ENCODE data around the gene WWOX.

Gene WWOX

GRCh38 chr16:78102865-78103264, 3.4 kb downstream of the WWOX start:
- Histone ChIP-seq H3K4me1 (ENCODE audit: control insufficient read depth, insufficient read depth, low read length, poor library complexity, severe bottlenecking) (no peaks in the 10 kb centered on the region), H3K9me3 (ENCODE audit: control insufficient read depth, low read length) (no peaks in the 10 kb centered on the region), H3K27ac (ENCODE audit: low read depth, low read length, severe bottlenecking) (no peak overlapping the region), H3K4me3 (ENCODE audit: extremely low read depth, insufficient read depth, low read length, poor library complexity, severe bottlenecking) (no peak overlapping the region), H3K36me3 (ENCODE audit: control insufficient read depth, insufficient read depth, low read length) (no peaks in the 10 kb centered on the region)
- 75% methylated on average over 7 to 8 of the region's 11 CpGs for WGBS, 2 experiments (ENCODE audit: insufficient coverage in 2 of 2)

- H3K27ac ChIP-seq (ENCODE audit: low read depth, low read length, severe bottlenecking), result no peak overlapping the region
- H3K36me3 ChIP-seq (ENCODE audit: control insufficient read depth, insufficient read depth, low read length), result no peaks in the 10 kb centered on the region
- H3K4me3 ChIP-seq (ENCODE audit: extremely low read depth, insufficient read depth, low read length, poor library complexity, severe bottlenecking), result no peak overlapping the region
- H3K9me3 ChIP-seq (ENCODE audit: control insufficient read depth, low read length), result no peaks in the 10 kb centered on the region
- no peaks in the 10 kb centered on the region for H3K4me1 ChIP-seq (ENCODE audit: control insufficient read depth, insufficient read depth, low read length, poor library complexity, severe bottlenecking)
- 96 to 98% methylated on average over 3 to 4 of the region's 4 CpGs for WGBS, 2 experiments (ENCODE audit: insufficient coverage in 2 of 2)
These were observed 6.1 kb downstream of the WWOX start for GRCh38 chr16:78105517-78105916.

GRCh38 chr16:78106686-78107085, 7.2 kb downstream of the WWOX start:
- H3K4me3 ChIP-seq (ENCODE audit: extremely low read depth, insufficient read depth, low read length, poor library complexity, severe bottlenecking), result no peak overlapping the region
- WGBS, 2 experiments (ENCODE audit: insufficient coverage in 2 of 2), result 84 to 97% methylated on average over 5 to 8 of the region's 8 CpGs
- no peaks in the 10 kb centered on the region for H3K4me1 ChIP-seq (ENCODE audit: control insufficient read depth, insufficient read depth, low read length, poor library complexity, severe bottlenecking)
- no peaks in the 10 kb centered on the region for H3K36me3 ChIP-seq (ENCODE audit: control insufficient read depth, insufficient read depth, low read length)
- H3K27ac ChIP-seq (ENCODE audit: low read depth, low read length, severe bottlenecking), result no peak overlapping the region
- no peaks in the 10 kb centered on the region for H3K9me3 ChIP-seq (ENCODE audit: control insufficient read depth, low read length)

- Histone ChIP-seq H3K27ac (ENCODE audit: low read depth, low read length, severe bottlenecking) (no peak overlapping the region), H3K36me3 (ENCODE audit: control insufficient read depth, insufficient read depth, low read length) (no peaks in the 10 kb centered on the region), H3K4me1 (ENCODE audit: control insufficient read depth, insufficient read depth, low read length, poor library complexity, severe bottlenecking) (no peaks in the 10 kb centered on the region), H3K4me3 (ENCODE audit: extremely low read depth, insufficient read depth, low read length, poor library complexity, severe bottlenecking) (no peak overlapping the region), H3K9me3 (ENCODE audit: control insufficient read depth, low read length) (no peaks in the 10 kb centered on the region)
- WGBS, 2 experiments (ENCODE audit: insufficient coverage in 2 of 2), result 84 to 92% methylated on average over 5 of the region's 5 CpGs
These were observed 9.0 kb downstream of the WWOX start for GRCh38 chr16:78108451-78108850.

- WGBS, 2 experiments (ENCODE audit: insufficient coverage in 2 of 2), result 75 to 83% methylated on average over 1 to 2 of the region's 2 CpGs
- no peak overlapping the region for H3K4me3 ChIP-seq (ENCODE audit: extremely low read depth, insufficient read depth, low read length, poor library complexity, severe bottlenecking)
- H3K4me1 ChIP-seq (ENCODE audit: control insufficient read depth, insufficient read depth, low read length, poor library complexity, severe bottlenecking), result no peaks in the 10 kb centered on the region
- no peak overlapping the region for H3K27ac ChIP-seq (ENCODE audit: low read depth, low read length, severe bottlenecking)
- H3K9me3 ChIP-seq (ENCODE audit: control insufficient read depth, low read length), result no peaks in the 10 kb centered on the region
- H3K36me3 ChIP-seq (ENCODE audit: control insufficient read depth, insufficient read depth, low read length), result peaks cover 4% of the 10 kb centered on the region
These were observed 13.8 kb downstream of the WWOX start for GRCh38 chr16:78113258-78113657.

- H3K9me3 ChIP-seq (ENCODE audit: control insufficient read depth, low read length), result no peaks in the 10 kb centered on the region
- WGBS, 2 experiments (ENCODE audit: insufficient coverage in 2 of 2), result 93 to 100% methylated on average over 2 to 3 of the region's 5 CpGs
- no peaks in the 10 kb centered on the region for H3K4me1 ChIP-seq (ENCODE audit: control insufficient read depth, insufficient read depth, low read length, poor library complexity, severe bottlenecking)
- H3K36me3 ChIP-seq (ENCODE audit: control insufficient read depth, insufficient read depth, low read length), result peaks cover 14% of the 10 kb centered on the region
- no peak overlapping the region for H3K4me3 ChIP-seq (ENCODE audit: extremely low read depth, insufficient read depth, low read length, poor library complexity, severe bottlenecking)
- H3K27ac ChIP-seq (ENCODE audit: low read depth, low read length, severe bottlenecking), result no peak overlapping the region
These were observed 16.2 kb downstream of the WWOX start for GRCh38 chr16:78115659-78116058.

- WGBS, 2 experiments (ENCODE audit: insufficient coverage in 2 of 2), result 95 to 100% methylated on average over 4 of the region's 4 CpGs
- H3K4me1 ChIP-seq (ENCODE audit: control insufficient read depth, insufficient read depth, low read length, poor library complexity, severe bottlenecking), result no peaks in the 10 kb centered on the region
These were observed 17.5 kb downstream of the WWOX start for GRCh38 chr16:78116946-78117345.

GRCh38 chr16:78117391-78117790, 17.9 kb downstream of the WWOX start:
- WGBS, 2 experiments (ENCODE audit: insufficient coverage in 2 of 2), result 100% methylated on average over 1 to 2 of the region's 5 CpGs

More at GRCh38 chr16:78116946-78117345, 17.5 kb downstream of the WWOX start:
- no peaks in the 10 kb centered on the region for H3K9me3 ChIP-seq (ENCODE audit: control insufficient read depth, low read length)
- no peak overlapping the region for H3K27ac ChIP-seq (ENCODE audit: low read depth, low read length, severe bottlenecking)
- H3K4me3 ChIP-seq (ENCODE audit: extremely low read depth, insufficient read depth, low read length, poor library complexity, severe bottlenecking), result no peak overlapping the region
- peaks cover 14% of the 10 kb centered on the region for H3K36me3 ChIP-seq (ENCODE audit: control insufficient read depth, insufficient read depth, low read length)

GRCh38 chr16:78118469-78119025, 19.1 kb downstream of the WWOX start:
- 89 to 100% methylated on average over 1 to 2 of the region's 4 CpGs for WGBS, 2 experiments (ENCODE audit: insufficient coverage in 2 of 2)
- Histone ChIP-seq H3K9me3 (ENCODE audit: control insufficient read depth, low read length) (no peaks in the 10 kb centered on the region), H3K4me1 (ENCODE audit: control insufficient read depth, insufficient read depth, low read length, poor library complexity, severe bottlenecking) (no peaks in the 10 kb centered on the region), H3K4me3 (ENCODE audit: extremely low read depth, insufficient read depth, low read length, poor library complexity, severe bottlenecking) (no peak overlapping the region), H3K27ac (ENCODE audit: low read depth, low read length, severe bottlenecking) (no peak overlapping the region), H3K36me3 (ENCODE audit: control insufficient read depth, insufficient read depth, low read length) (peaks cover 14% of the 10 kb centered on the region)

More at GRCh38 chr16:78117391-78117790, 17.9 kb downstream of the WWOX start:
- Histone ChIP-seq H3K4me3 (ENCODE audit: extremely low read depth, insufficient read depth, low read length, poor library complexity, severe bottlenecking) (no peak overlapping the region), H3K4me1 (ENCODE audit: control insufficient read depth, insufficient read depth, low read length, poor library complexity, severe bottlenecking) (no peaks in the 10 kb centered on the region), H3K9me3 (ENCODE audit: control insufficient read depth, low read length) (no peaks in the 10 kb centered on the region), H3K27ac (ENCODE audit: low read depth, low read length, severe bottlenecking) (no peak overlapping the region), H3K36me3 (ENCODE audit: control insufficient read depth, insufficient read depth, low read length) (peaks cover 14% of the 10 kb centered on the region)

- H3K4me1 ChIP-seq (ENCODE audit: control insufficient read depth, insufficient read depth, low read length, poor library complexity, severe bottlenecking), result no peaks in the 10 kb centered on the region
- peaks cover 10% of the 10 kb centered on the region for H3K36me3 ChIP-seq (ENCODE audit: control insufficient read depth, insufficient read depth, low read length)
- 51 to 66% methylated on average over 2 to 3 of the region's 4 CpGs for WGBS, 2 experiments (ENCODE audit: insufficient coverage in 2 of 2)
- no peaks in the 10 kb centered on the region for H3K9me3 ChIP-seq (ENCODE audit: control insufficient read depth, low read length)
- H3K27ac ChIP-seq (ENCODE audit: low read depth, low read length, severe bottlenecking), result no peak overlapping the region
- no peak overlapping the region for H3K4me3 ChIP-seq (ENCODE audit: extremely low read depth, insufficient read depth, low read length, poor library complexity, severe bottlenecking)
These were observed 23.4 kb downstream of the WWOX start for GRCh38 chr16:78122774-78123315.

GRCh38 chr16:78125112-78125844, 25.8 kb downstream of the WWOX start:
- H3K9me3 ChIP-seq (ENCODE audit: control insufficient read depth, low read length), result no peaks in the 10 kb centered on the region
- H3K36me3 ChIP-seq (ENCODE audit: control insufficient read depth, insufficient read depth, low read length), result no peaks in the 10 kb centered on the region
- no peak overlapping the region for H3K4me3 ChIP-seq (ENCODE audit: extremely low read depth, insufficient read depth, low read length, poor library complexity, severe bottlenecking)
- no peaks in the 10 kb centered on the region for H3K4me1 ChIP-seq (ENCODE audit: control insufficient read depth, insufficient read depth, low read length, poor library complexity, severe bottlenecking)
- WGBS, 2 experiments (ENCODE audit: insufficient coverage in 2 of 2), result 90 to 96% methylated on average over 10 of the region's 15 CpGs
- H3K27ac ChIP-seq (ENCODE audit: low read depth, low read length, severe bottlenecking), result no peak overlapping the region
